Panc1 (cell line): ENCODE results near the gene IL31RA. TPM values are rescaled to one million over a fixed set of nuclear protein-coding genes. Genes with fewer than 3 reads are reported as not detected.

Source experiments
- ATAC-seq: fragments of 200-7000 bp; cut with Tn5 transposase; 2 replicates; pipeline ENCODE4 v1.9.1; 2020; ENCODE audit warnings: mild to moderate bottlenecking, moderate library complexity
- BruUV-seq: library from RNA; stranded (reverse); fragments of 400-500 nt; replicated peaks from 2 replicates; lab custom pipeline; 2021; lab: Mats Ljungman, UMichigan
- CTCF ChIA-PET: fragments of 300-600 bp; sonication (Branson Sonifier 250); formaldehyde crosslinking; loops from one replicate; lab custom pipeline; 2022; ENCODE audit warnings: antibody characterized with exemption; lab: Charles Lee
- POLR2A ChIA-PET: fragments of 300-600 bp; sonication (Branson Sonifier 250); formaldehyde crosslinking; loops from one replicate; lab custom pipeline; 2022; ENCODE audit warnings: antibody characterized with exemption; lab: Charles Lee
- DNase-seq: peaks from one replicate; pipeline ENCODE4 v3.0.0-alpha.2; 2010; ENCODE audit warnings: low read depth, low spot score
- H3K27ac ChIP-seq: 2 replicates; pipeline ENCODE4 v1.5.1; 2011; ENCODE audit warnings: mild to moderate bottlenecking, low read length, inconsistent platforms
- H3K27me3 ChIP-seq: fragments of 200-500 bp; sonication (Bioruptor generic); 2 replicates; pipeline ENCODE4 v1.6.0; 2014; ENCODE audit warnings: low read length, inconsistent platforms; ENCODE audit not compliant: control insufficient read depth, insufficient read depth
- H3K36me3 ChIP-seq: fragments of 200-500 bp; sonication (Bioruptor generic); 2 replicates; pipeline ENCODE4 v1.5.1; 2014; ENCODE audit warnings: inconsistent platforms, mild to moderate bottlenecking, low read length, moderate library complexity; ENCODE audit not compliant: control insufficient read depth, insufficient read depth
- H3K4me1 ChIP-seq: 2 replicates; pipeline ENCODE4 v1.5.1; 2011; ENCODE audit warnings: inconsistent platforms, mild to moderate bottlenecking, low read length, moderate library complexity; ENCODE audit not compliant: control insufficient read depth, insufficient read depth
- H3K4me3 ChIP-seq, 2 experiments: 2 replicates each; pipeline ENCODE4 v1.5.1; 2011 to 2012; ENCODE audit warnings: low read depth in 2 of 2, low read length in 2 of 2, mild to moderate bottlenecking in 2 of 2, inconsistent platforms in 1 of 2, moderate library complexity in 1 of 2
- H3K9me3 ChIP-seq: fragments of 200-500 bp; sonication (Bioruptor generic); 2 replicates; pipeline ENCODE4 v1.5.1; 2014; ENCODE audit warnings: low read depth, mild to moderate bottlenecking, inconsistent platforms, low read length, moderate library complexity; ENCODE audit not compliant: control insufficient read depth, insufficient read depth
- CTCF ChIP-seq: fragments of 450-650 bp; IDR thresholded peaks from 2 replicates; pipeline ENCODE4 v1.5.1; 2017; ENCODE audit warnings: mild to moderate bottlenecking
- POLR2AphosphoS5 ChIP-seq: IDR thresholded peaks from 2 replicates; pipeline ENCODE4 v1.6.1; 2012; ENCODE audit warnings: mild to moderate bottlenecking, low read depth, low read length, moderate library complexity
- REST ChIP-seq, 2 experiments: IDR thresholded peaks; 2 replicates each; pipeline ENCODE4 v1.6.1; 2011 to 2012; ENCODE audit warnings: low read depth in 2 of 2, control low read depth in 1 of 2, low read length in 1 of 2, mild to moderate bottlenecking in 1 of 2, moderate library complexity in 1 of 2; ENCODE audit not compliant: insufficient read depth in 1 of 2
- SIN3A ChIP-seq: IDR thresholded peaks from 2 replicates; pipeline ENCODE4 v1.6.1; 2012; ENCODE audit warnings: low read depth, mild to moderate bottlenecking, low read length, moderate library complexity, borderline replicate concordance; ENCODE audit not compliant: insufficient read depth
- TCF7L2 ChIP-seq: IDR thresholded peaks from 2 replicates; pipeline ENCODE4 v1.6.1; 2011; ENCODE audit warnings: mild to moderate bottlenecking, low read depth, low read length, inconsistent platforms
- in situ Hi-C: cut with HindIII; loops from 2 replicates; pipeline ENCODE4 v1.10.0; 2016; ENCODE audit warnings: low sequenced_read_pairs, low pct_unique_long_range_greater_than_20kb
- intact Hi-C: fragments of 100-400 bp; cut with micrococcal nuclease; formaldehyde crosslinking; loops from one replicate; pipeline ENCODE4 v1.10.0; 2022; ENCODE audit not compliant: unreplicated experiment
- total RNA-seq: library from RNA; stranded (reverse); gene quantifications from one replicate; pipeline ENCODE4 v1.2.1, GENCODE V29; 2021; ENCODE audit not compliant: unreplicated experiment

Gene IL31RA
- total RNA-seq, 1 experiment from 2014 or later = 3.1 TPM

GRCh38 chr5:55895346-55895745, 44.2 kb downstream of the IL31RA start:
- no peak for DNase-seq
- no peaks in the 10 kb centered on the region for H3K9me3 ChIP-seq
- TF ChIP-seq POLR2AphosphoS5 (no peak), REST (IDR thresholded peaks at IDR 0.05; ENCODE audit: insufficient read depth in 1 of 2, low read depth in 2 of 2, low read length in 1 of 2) (no peak)
- CTCF ChIA-PET = no interaction called here
- intact Hi-C loops = no loop called here
- H3K36me3 ChIP-seq = no peaks in the 10 kb centered on the region
- no peaks in the 10 kb centered on the region for H3K27me3 ChIP-seq
- H3K4me3 ChIP-seq = no peak overlapping the region
- POLR2A ChIA-PET = no interaction called here
- BruUV-seq = no TSS peak
- in situ Hi-C loops = no loop called here
- no peaks in the 10 kb centered on the region for H3K4me1 ChIP-seq
- H3K27ac ChIP-seq = no peak overlapping the region
- ATAC-seq = no peak

- H3K4me3 ChIP-seq = no peak overlapping the region
- ATAC-seq = no peak
- no peak overlapping the region for H3K27ac ChIP-seq
- BruUV-seq = no TSS peak
- H3K36me3 ChIP-seq = no peaks in the 10 kb centered on the region
- ChIA-PET POLR2A (no interaction called here), CTCF (no interaction called here)
- in situ Hi-C loops (no loop called here), intact Hi-C loops (no loop called here)
- H3K27me3 ChIP-seq = no peaks in the 10 kb centered on the region
- DNase-seq = no peak
- H3K4me1 ChIP-seq = no peaks in the 10 kb centered on the region
- TF ChIP-seq SIN3A = no peak
- no peaks in the 10 kb centered on the region for H3K9me3 ChIP-seq
These were observed 45.1 kb downstream of the IL31RA start for GRCh38 chr5:55896238-55896637.

GRCh38 chr5:55896663-55897062, 45.5 kb downstream of the IL31RA start:
- TF ChIP-seq TCF7L2 (no peak), SIN3A (no peak), POLR2AphosphoS5 (no peak), REST (IDR thresholded peaks at IDR 0.05; ENCODE audit: insufficient read depth in 1 of 2, low read depth in 2 of 2, low read length in 1 of 2) (no peak), CTCF (no peak)
- BruUV-seq = no TSS peak
- H3K27ac ChIP-seq = no peak overlapping the region
- ChIA-PET CTCF (no interaction called here), POLR2A (no interaction called here)
- ATAC-seq (no peak), DNase-seq (no peak)
- no peaks in the 10 kb centered on the region for H3K36me3 ChIP-seq
- H3K4me3 ChIP-seq = no peak overlapping the region
- no peaks in the 10 kb centered on the region for H3K9me3 ChIP-seq
- intact Hi-C loops (no loop called here), in situ Hi-C loops (no loop called here)
- H3K27me3 ChIP-seq = no peaks in the 10 kb centered on the region
- H3K4me1 ChIP-seq = no peaks in the 10 kb centered on the region
